Activated naive CD4-positive, alpha-beta T cell treated with anti-CD3 and anti-CD28 coated beads, Interleukin-2, amount 50 U/mL, for 16 hours (primary cell): ENCODE measurements around the gene UNC5B.

Experiments
- DNase-seq: peaks from one replicate; pipeline ENCODE4 v3.0.0-alpha.2; 2020

UNC5B gene

DNA sequence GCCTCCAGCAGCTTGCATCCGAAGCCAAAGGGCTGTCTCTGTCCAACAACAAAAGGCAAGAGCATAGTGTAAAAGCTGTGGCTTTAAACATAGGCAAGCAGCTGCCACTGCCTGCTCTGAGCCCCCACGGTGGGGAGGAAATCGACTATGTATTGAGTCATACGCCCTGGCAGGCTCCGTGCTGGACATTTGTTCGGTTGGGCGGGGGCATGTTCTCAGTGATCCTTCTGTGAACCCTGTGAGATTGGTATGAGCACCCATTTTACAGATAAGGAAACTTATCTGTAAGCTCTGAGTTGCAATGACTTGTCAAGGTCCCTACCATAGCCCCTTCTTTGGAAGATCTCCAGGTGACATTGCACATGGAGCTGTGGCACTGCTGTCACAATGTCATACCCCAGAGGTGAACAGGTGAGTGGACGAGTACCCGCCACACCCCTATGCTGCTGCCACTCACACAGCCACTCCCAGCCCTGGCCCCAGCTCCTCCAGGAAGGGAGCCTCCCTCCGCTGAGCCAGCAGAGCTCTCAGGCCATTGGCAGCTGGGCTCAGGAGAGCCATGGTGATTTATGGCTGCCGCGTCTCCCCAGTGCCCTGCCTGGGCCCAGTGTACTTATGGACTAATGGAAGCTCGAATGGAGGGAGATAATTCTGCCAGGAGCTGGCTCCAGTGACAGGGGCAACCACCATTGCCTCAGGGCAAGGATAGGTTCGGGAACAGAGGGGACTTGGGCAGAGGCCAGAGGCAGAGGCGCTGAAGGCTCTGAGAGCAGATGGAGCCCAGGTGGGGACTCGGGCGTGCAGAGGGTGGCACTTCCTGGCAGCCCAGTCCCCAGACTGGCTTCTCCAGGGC lies 43.7 kb downstream of the UNC5B start:
- no peak for DNase-seq

DNA sequence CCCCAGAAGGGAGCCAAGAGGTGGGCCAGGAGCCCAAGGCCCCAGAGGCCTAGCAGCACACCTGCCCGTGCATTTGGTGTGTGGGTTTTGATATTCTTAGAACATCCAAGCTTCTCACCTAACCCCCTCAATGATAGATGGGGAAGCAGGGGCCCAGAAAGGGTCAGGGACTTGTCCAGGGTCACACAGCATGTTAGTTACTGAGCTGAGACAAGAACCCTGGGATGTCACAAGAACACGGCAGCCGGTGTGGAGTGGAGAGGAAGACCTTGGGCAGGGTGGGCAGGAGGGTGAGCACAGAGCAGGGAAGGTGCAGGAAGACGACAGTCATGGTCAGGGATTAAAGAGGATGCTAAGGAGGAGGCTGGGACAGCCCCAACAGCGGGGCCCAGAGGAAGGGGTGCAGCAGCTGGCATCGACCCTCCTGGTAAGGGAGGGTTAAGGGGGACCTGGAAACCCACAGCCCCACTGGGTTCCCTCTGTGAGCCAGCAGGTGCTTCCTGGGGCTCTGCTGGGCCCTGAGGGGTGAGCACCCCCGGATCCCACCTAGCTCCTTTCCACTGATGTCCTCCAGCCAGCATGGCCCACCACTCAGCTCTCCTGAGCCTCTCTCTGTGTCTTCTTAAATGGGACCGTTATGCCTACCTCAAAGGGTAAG lies 44.4 kb downstream of the UNC5B start:
- DNase-seq, result no peak

DNA sequence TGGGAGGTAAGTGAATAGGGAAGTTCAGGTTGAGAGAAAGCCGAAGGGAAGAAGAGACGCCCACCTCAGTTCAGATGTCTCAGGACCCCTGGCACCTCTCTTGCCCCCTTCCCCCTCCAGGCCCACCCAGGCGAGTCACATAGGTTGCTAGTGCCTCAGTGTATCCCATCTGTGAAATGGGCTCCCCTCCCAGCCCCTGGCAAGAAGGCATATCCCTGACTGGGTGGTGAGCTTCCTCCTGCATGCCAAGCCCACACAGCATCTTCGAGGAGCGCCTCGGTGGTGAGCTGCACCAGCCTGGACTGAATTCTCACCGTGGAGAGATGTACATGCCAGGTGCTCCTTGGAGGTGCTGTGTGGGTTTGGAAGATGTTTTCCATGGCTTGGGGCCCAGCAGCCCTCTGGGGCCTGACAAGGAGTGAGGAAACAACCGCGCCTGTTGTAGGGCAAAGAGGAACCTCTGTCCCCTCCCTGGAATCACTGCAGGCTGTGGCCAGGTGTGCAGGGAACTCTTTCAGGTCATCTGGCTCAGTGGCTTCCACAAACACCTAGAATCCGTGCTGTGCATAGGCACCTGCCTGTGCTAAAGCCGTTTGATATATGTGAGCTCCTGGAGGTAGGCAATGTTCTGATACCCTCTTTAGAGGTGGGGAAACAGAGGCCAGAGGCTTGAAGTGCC lies 45.1 kb downstream of the UNC5B start:
- no peak for DNase-seq

DNA sequence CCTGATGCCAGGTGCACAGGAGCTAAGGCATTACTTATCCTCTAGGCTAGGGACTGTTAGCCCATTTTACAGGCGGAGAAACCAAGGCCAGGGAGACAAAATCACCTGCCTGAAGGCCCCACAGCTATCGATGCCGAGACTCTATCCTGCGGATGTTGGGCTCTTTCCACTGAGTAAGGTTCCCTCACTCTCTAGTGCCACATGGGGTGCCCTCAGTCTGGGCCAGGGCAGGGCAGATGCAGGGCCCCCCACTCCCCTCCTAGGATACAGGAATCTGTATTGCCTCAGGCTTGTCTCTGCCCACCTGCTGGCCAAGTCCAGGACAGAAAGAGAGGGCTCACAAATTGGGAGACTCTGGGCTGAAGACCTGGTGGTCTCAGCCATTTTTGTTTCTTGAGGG lies 45.7 kb downstream of the UNC5B start:
- DNase-seq, result no peak

DNA sequence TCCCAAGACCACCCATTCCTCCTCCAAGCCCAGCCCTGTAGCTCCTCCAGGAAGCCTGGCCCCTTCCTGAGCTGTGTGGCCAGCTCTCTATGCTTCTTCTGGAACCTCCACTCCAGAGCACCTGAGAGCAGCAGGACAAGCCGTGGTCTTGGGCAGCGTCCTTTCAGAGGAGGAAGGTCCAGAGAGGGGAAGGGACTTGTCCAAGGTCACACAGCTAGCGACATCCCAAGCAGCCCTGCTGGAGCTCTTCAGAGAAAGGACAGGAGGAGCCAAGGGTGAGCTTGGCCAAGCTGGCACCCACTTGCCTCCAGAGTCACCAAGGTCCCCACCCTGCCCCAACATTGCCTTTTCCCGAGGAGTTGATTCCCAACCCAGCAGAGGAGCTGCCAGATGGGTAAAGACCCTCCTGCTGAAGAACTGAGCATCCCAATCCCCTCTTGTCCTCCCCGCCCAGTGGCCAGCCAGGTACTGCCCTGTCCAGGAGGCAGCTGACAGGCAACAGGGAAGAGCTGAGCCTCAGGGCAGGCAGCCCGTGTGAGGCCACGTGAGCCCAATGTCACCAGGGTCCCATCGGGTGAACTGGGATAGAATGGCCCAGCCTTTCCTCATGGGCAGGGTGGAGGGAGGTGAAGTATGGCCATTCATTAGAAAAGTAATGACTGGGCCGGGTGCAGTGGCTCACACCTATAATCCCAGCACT lies 46.2 kb downstream of the UNC5B start:
- DNase-seq, result no peak

DNA sequence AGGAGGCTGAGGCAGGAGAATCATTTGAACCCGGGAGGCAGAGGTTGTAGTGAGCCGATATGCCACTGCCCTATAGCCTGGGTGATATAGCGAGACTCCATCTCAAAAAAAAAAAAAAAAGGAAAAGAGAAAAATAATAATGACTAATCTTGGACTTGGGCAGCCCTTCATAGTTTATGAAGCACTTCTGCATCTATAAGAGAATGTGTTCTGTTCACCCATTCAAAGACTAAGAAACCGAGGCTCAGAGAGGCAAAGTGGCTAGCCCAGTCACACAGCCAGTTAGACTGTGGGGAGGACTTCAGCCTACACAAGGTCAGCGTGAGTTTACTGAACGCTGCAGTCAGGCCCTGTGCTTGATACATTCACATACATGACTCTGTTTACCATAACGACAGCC lies 46.9 kb downstream of the UNC5B start:
- DNase-seq, result no peak

DNA sequence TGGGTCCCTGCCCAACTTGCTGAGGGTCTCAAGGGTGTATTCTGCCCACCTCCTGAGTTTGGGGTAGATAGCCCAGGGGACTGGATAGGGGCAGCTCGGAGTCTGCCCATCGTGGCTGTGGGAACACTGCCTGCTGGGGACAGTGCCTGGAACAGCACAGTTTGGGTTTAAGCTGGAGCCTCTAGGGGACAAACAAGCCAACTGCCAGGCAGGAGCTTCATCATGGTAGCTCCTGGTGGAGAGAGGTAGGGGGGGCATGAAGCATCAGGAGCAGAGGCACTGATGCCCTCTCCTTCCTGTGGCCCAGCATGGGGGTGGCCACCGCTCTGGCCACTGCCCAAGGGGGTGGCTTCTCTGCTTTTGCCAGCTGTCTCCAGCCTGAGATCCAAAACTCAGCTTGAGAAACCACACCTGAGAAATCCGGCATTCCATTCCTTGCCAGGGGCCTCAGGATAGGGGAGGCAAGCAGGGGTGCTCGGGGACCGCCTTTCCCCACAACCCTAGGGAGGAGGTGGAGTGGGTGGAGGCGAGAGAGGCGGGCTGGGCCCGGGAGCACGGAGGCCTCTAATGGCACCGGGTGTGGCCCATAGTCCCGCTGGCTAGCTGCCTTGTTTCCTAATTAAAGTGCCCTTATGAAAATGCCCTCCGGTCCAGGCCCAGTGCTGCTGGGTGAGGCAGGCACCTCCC lies 47.6 kb downstream of the UNC5B start:
- DNase-seq, result no peak

DNA sequence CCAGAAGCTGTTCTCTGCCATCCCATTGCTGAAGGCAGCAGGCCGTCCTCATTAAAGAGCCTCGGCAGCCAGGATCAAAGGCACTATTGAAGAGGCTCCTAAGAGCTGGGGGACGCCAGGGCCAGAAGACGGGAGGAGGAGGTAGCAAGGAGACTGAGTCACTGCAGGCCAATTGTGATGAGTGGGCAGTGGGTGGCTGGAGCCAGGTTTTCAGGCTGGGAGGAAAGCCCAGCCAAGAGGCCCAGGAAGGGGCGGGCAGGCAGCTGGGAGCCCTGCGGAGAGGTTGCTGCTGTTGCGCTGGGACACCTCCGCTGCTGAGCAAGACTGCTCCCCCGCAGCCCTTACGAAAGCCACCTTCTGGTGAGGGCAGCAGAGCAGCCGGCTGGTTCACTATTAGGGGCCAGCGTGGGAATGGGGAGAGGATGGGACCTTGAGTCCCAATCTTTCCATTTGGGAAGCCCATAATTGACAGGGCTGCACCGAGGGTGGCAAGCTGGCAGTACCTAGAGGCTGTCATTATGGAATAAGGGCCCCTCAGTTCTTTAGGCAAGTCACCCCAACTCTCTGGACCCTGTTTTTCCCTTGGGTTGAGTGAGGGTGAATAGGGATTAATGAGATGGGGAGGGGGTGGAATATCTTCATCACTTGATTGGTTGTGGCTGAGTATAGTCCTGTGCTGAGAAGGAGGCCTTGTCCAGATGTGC lies 48.4 kb downstream of the UNC5B start:
- no peak for DNase-seq

DNA sequence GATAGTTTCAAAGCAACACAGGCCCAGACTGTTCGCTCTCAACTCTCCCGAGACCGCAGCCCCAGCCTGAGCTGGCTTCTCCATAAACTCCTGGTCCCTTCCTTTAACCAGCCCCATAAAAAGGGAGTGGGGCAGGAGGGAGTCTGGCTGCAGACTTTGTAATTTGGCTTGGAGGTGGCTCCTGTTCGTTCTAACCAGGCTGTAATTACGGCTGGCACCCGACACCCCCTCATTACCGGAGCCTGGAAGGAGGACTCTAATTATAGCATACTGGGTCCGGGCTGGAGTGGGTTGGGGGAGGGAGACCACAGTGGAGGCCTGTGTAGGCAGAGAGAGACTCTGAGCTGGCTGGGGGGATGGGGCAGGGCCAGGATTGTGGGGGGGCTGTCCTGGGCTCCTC lies 49.7 kb downstream of the UNC5B start:
- no peak for DNase-seq

DNA sequence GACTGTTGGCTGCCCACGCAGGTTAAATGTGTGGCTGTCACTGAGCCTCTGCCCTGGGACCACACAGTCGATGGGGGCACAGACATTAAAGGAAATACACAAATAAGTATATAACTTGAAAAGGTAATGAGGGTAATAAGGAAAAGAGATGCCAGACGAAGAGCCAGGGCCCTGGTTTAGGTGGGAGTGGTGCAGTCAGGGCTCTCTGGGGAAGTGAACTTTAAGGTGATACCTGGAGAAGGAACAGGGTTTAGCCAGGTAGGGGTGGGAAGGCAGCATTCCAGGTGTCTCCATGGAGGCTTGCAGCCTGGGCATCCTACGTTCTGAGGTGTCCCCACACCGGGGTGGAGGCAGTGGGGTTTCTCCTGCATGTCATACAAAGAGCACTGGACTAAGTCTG lies 50.4 kb downstream of the UNC5B start:
- no peak for DNase-seq

DNA sequence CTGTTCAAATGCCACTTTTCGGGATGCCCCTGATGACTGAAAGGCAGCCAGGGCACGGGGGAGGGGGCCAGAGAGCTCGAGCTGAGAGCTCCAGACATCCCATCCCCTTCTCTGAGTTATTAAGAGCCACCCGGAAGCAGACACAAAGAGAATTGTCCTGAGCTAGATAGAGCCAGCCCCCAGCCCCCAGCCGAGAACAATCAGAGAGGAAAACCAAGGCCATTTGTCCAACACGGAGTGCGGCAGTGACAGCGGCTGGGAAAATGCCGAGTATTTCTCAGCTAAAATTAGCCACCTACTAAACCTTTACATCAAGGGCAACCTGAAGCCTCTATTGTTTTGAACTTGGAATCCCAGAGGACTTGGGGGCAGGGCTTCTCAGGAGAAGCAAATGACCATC lies 51.0 kb downstream of the UNC5B start:
- DNase-seq, result no peak

DNA sequence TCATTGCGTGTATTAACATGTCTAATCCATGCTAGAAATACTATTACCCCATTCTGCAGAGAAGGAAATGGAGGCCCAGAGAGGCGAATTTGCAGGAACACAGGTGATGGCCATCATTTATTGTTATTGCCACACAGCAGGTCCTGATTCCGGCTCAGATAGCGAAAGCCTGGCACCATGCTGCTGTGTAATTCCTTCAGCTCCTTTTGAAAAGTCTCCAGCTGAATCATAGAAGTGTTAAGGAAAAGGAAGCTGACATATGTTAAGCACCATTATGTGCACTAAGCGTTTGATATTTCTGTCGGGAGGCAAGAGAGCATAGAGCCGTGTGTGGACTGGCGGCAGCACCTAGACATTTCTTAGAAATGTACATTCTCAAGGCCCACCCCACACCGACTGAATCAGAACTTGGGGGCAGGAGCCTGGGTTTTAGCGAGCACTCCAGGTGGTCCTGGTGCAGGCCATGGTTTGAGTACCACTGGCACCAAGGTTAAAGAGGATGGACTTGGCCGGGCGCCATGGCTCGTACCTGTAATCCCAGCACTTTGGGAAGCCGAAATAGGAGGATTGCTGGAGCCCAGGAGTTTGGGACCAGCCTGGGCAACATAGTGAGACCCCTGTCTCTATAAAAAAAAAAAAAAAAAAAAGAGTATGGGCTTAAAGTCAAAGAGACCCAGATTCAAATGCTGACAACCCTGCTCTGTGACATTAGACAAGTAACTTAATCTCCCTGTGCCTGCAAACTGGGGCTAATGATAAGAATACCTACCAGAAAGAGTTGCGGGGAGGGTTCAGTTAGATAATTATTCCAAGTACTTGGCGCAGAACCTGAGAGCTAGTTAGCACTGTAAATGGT lies 52.2 kb downstream of the UNC5B start:
- DNase-seq, result no peak

DNA sequence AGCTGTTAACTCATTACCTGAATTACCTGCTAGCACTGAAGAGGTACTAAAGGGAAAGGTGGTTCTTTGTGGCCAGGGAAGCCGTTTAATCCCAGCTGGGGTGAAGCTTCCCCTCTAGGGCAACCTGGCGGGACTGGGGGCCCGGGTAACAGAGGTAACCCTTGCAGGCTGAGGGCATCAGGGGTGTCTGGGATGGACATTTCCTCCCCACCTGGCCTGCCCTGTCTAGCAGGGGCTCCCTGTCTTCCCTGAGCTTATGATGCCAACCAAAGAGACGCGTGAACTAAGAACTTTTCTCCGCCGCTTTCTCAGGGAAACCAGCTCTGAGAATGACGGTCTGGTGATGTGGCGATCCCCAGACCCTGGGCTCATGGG lies 52.8 kb downstream of the UNC5B start:
- no peak for DNase-seq

DNA sequence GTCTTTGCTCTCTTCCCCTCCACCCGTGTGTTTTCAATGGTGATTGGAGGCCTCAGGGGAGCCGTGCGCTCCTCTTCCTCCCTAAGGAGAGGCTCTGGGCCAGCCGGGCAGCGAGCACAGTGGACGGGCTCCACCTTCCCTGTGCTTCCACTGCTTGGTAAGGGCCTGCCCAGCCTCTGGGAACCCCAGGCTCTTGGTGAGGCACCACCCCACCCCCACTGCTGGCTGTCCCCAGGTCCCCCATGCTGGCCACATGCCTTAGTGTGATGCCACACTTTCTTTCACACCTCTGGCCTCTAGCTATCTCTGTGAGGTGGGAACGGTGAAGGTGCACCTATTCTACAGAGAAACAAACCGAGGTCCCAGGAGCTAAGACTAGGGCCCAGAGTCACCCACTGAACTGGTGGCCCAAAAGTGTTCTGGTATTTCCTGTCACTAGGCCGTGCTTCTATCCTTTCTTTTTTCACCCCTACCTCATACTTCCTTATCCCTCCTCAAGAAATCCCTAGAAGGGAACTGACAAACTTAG lies 53.3 kb downstream of the UNC5B start:
- no peak for DNase-seq

DNA sequence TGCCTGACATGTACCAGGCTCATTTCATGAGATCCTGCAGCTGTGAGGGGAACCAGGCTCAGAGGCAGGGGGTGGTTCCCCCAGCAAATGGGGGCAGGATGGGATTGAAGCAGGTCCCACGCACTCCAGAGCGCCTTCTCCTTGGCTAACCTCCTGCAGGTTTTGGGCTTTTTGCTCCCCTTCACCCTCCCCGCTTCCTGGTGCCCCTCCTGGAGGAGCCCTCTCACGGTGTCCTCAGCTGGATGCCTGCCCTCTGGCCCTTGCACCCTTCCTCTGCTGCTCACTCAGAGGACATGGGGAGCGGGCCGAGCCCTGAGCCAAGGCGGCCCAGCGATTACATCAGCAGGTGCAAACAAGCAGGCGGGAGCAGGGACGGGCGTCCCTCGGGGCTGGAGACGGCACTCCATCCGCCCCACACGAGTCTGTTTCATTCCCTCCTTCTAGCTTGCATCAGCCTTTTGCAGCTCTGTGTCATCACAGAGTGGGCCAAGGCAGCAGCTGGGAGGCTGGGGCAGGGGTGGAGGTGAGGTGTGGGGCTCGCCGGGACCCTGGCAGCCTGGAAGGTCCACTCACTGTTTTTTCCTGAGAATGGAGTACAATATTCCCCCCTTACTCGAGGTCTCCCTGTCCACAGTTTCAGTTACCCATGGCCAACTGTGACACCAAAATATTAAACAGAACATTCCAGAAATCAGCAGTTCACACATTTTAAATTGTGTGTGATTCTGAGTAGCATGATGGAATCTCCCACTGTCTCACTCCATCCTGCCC lies 54.0 kb downstream of the UNC5B start:
- no peak for DNase-seq

DNA sequence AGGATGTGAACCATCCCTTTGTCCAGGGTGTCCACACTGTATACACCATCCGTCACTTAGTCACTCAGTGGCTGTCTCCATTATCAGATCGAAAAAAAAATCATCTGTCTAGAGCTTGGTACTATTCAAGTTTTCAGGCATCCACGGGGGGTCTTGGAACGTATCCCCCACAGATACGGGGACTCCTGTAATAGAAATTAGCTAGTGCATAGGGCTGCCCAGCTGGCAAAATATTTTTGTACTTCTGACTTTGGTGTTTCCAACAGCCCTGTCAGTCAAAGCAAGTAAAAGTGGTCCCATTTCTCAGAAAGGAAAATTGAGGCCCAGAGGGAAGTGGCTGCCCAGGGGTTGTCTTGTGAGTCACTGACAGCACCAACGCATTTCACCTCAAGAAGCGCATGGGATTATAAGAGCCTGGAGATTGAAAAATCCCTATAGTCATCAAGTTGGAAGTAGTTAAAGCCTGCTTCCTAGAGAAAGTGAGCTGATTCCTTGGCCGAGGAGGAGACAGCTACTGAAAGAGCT lies 54.6 kb downstream of the UNC5B start:
- no peak for DNase-seq

DNA sequence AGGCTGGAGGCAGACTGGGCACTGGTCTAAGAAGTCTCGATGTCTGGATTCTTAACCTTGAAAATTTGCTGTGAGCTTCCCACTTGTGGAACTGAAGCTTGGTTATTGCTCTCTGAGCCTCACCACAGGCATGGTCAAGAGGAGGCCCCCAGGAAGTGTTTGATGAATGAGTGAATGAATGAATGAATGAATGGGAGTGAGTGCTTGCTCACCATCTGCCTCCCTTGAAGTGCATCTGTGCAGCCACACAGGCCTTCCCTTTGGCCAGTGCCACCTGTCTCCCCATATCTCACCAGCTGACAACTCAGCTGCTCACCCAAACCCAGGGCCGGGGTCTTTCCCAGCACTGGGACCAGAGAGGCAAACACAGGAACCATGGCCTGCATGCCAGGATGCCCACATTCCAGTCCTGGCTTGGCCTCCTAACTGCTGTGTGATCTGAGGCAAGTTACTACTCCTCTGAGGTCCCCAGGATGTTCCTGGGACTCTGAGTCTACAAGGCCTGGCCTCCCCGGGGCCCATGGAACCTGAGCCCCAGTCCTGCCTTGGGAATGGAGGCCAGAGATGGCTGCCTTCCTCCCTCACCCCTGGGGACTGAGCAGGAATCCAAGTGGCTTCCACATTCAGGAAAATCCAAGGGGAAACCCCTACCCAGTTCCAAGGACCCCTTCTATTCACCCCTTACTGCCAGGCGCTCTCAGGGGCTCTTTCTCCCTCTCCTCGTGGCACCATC lies 55.3 kb downstream of the UNC5B start:
- DNase-seq, result no peak

DNA sequence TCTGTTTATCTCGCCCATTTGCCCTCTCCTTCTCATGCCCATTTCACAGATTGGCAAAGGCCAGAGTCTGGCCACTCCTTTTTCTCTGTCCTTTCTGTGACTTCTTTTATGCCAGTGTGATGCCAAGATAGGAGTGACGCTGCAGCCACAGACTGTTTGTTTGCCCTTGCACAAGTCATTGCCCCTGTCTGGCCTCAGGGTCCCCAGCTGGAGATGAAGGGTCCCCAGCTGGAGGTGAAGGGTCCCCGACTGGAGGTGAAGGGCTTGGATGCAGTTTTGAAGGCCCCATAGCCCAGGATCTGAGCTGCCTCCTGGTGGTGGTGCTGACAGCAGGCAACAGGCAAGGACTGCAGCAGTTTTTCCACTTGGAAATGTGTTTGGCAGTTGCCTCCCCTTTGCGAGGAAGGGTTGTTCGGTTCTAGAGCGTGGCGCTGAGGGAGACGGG lies 55.9 kb downstream of the UNC5B start:
- DNase-seq, result no peak

DNA sequence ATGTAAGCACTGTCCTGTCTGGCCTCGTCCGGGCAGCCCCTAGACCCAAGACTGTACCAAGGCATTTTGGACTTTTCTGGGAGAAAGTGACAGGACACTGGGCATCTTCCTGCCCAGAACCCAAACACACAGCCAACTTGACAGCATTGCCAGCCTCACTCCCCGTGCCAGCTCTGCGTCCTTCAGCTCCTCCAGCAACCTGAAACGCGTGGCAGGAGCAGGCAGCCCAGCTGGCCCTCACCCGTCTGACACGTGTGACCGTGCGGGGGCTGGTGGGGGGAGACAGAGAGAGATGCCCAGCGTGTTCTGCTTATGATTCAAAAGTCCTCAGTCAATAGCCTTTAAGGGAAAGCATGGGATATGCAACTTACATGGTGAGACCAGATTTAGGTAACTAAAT lies 56.4 kb downstream of the UNC5B start:
- DNase-seq, result no peak
